GM12878 (cell line): Measurements from ENCODE around the gene COQ4. TPM values are rescaled to one million over a fixed set of nuclear protein-coding genes. Genes with fewer than 3 reads are reported as not detected.

ENCODE experiments used
- ATAC-seq: fragments of 200-7000 bp; cut with Tn5 transposase; 3 replicates; pipeline ENCODE4 v1.9.1; 2020; ENCODE audit warnings: mild to moderate bottlenecking, moderate library complexity
- BruUV-seq: library from RNA; stranded (reverse); fragments of 400-500 nt; replicated peaks from 2 replicates; lab custom pipeline; 2021; lab: Mats Ljungman, UMichigan
- CTCF ChIA-PET: fragments of 300-600 bp; sonication (Branson Sonifier 250); formaldehyde crosslinking; extraction: SDS; loops from one replicate; lab custom pipeline; 2021; ENCODE audit warnings: inconsistent platforms; lab: Yijun Ruan, JAX
- POLR2A ChIA-PET: fragments of 350-600 bp; formaldehyde crosslinking; extraction: SDS; loops from one replicate; lab custom pipeline; 2021; ENCODE audit warnings: inconsistent platforms; lab: Charles Lee
- RAD21 ChIA-PET: fragments of 300-600 bp; sonication (Branson Sonifier 250); formaldehyde crosslinking; loops from one replicate; lab custom pipeline; 2023; ENCODE audit warnings: antibody characterized with exemption; ENCODE audit not compliant: unreplicated experiment; lab: Charles Lee
- SMC1A ChIA-PET: fragments of 300-600 bp; sonication (Branson Sonifier 250); formaldehyde crosslinking; loops from one replicate; lab custom pipeline; 2023; ENCODE audit not compliant: unreplicated experiment, uncharacterized antibody; lab: Charles Lee
- DNase-seq: peaks from one replicate; pipeline ENCODE4 v3.0.0-alpha.2; 2011; ENCODE audit warnings: low read depth, low spot score
- FAIRE-seq: peaks from 3 replicates; lab custom pipeline; 2011; peaks lifted over from hg19 to GRCh38; lab: Jason Lieb, UNC
- H2AFZ ChIP-seq: 2 replicates; pipeline ENCODE4 v1.6.0; 2011; ENCODE audit warnings: low read depth, low read length, control low read depth; ENCODE audit not compliant: control insufficient read depth
- H3K27ac ChIP-seq: 2 replicates; pipeline ENCODE4 v1.5.1; 2011; ENCODE audit warnings: control low read depth; ENCODE audit not compliant: control insufficient read depth, insufficient read depth
- H3K27me3 ChIP-seq, 2 experiments: replicated peaks in 1 of 2; 2 replicates each; pipeline versions ENCODE4 v1.6.0 to v1.6.1; 2011; ENCODE audit warnings: low read length in 1 of 2; ENCODE audit not compliant: control insufficient read depth in 2 of 2, insufficient read depth in 2 of 2
- H3K36me3 ChIP-seq, 2 experiments: 2 replicates each; pipeline ENCODE4 v1.5.1; 2011; ENCODE audit warnings: low read length in 1 of 2; ENCODE audit not compliant: control insufficient read depth in 2 of 2, insufficient read depth in 2 of 2
- H3K4me1 ChIP-seq: 2 replicates; pipeline ENCODE4 v1.6.1; 2011; ENCODE audit warnings: mild to moderate bottlenecking, low read length, moderate library complexity, mixed read lengths; ENCODE audit not compliant: control insufficient read depth, insufficient read depth
- H3K4me2 ChIP-seq: 2 replicates; pipeline ENCODE4 v1.6.0; 2011; ENCODE audit warnings: control low read depth; ENCODE audit not compliant: control insufficient read depth, insufficient read depth
- H3K4me3 ChIP-seq: fragments of 200-600 bp; sonication (generic); 2 replicates; pipeline ENCODE4 v1.5.1; 2016
- H3K79me2 ChIP-seq: 2 replicates; pipeline ENCODE4 v1.6.0; 2011; ENCODE audit warnings: low read length; ENCODE audit not compliant: control insufficient read depth, insufficient read depth
- H3K9ac ChIP-seq: 2 replicates; pipeline ENCODE4 v1.8.0; 2011; ENCODE audit warnings: low read length, control low read depth, mixed read lengths; ENCODE audit not compliant: control insufficient read depth, insufficient read depth
- H3K9me3 ChIP-seq: replicated peaks from 3 replicates; pipeline ENCODE4 v1.5.1; 2011; ENCODE audit warnings: mild to moderate bottlenecking, low read length; ENCODE audit not compliant: control insufficient read depth, insufficient read depth
- H4K20me1 ChIP-seq: 2 replicates; pipeline ENCODE4 v1.6.0; 2011; ENCODE audit not compliant: control insufficient read depth, insufficient read depth
- CHD2 ChIP-seq: IDR thresholded peaks from 2 replicates; pipeline ENCODE4 v1.6.1; 2011; ENCODE audit warnings: low read depth, low read length, improper control_type of control experiment, borderline replicate concordance
- ESRRA ChIP-seq: IDR thresholded peaks from 2 replicates; pipeline ENCODE4 v1.6.1; 2012; ENCODE audit warnings: mild to moderate bottlenecking, low read length, improper control_type of control experiment
- ETV6 ChIP-seq, 2 experiments: fragments of 450-650 bp in 1 of 2; IDR thresholded peaks in 1 of 2; conservative IDR thresholded peaks in 1 of 2; 2 replicates each; pipeline ENCODE4 v1.6.1; 2014; ENCODE audit warnings: antibody characterized with exemption in 1 of 2, borderline replicate concordance in 1 of 2, low read depth in 1 of 2, mild to moderate bottlenecking in 1 of 2, moderate library complexity in 1 of 2
- FOXK2 ChIP-seq: fragments of 450-650 bp; IDR thresholded peaks from 2 replicates; pipeline ENCODE4 v1.6.1; 2017; ENCODE audit warnings: mild to moderate bottlenecking, moderate library complexity
- KAT2A ChIP-seq: conservative IDR thresholded peaks from 2 replicates; pipeline ENCODE4 v1.6.1; 2011; ENCODE audit warnings: low read depth, low read length; ENCODE audit not compliant: control insufficient read depth
- KDM1A ChIP-seq: fragments of 200-600 bp; sonication (generic); IDR thresholded peaks from 2 replicates; pipeline ENCODE4 v1.6.1; 2016; ENCODE audit warnings: borderline replicate concordance
- PML ChIP-seq: IDR thresholded peaks from 2 replicates; pipeline ENCODE4 v1.6.1; 2012; ENCODE audit warnings: low read length, inconsistent platforms
- POLR2AphosphoS5 ChIP-seq: IDR thresholded peaks from 2 replicates; pipeline ENCODE4 v1.6.1; 2011; ENCODE audit warnings: mild to moderate bottlenecking, low read length, inconsistent platforms
- PRDM15 ChIP-seq: fragments of 450-650 bp; formaldehyde crosslinking; IDR thresholded peaks from 2 replicates; pipeline ENCODE4 v1.4.0; 2020; ENCODE audit warnings: mild to moderate bottlenecking, moderate library complexity
- RAD21 ChIP-seq: IDR thresholded peaks from 2 replicates; pipeline ENCODE4 v1.6.1; 2011; ENCODE audit warnings: mild to moderate bottlenecking, low read depth, low read length, moderate library complexity; ENCODE audit not compliant: insufficient read depth
- RBBP5 ChIP-seq: fragments of 200-600 bp; sonication (generic); conservative IDR thresholded peaks from 2 replicates; pipeline ENCODE4 v1.6.1; 2016
- SUPT20H ChIP-seq: IDR thresholded peaks from 2 replicates; pipeline ENCODE4 v1.6.1; 2011; ENCODE audit warnings: low read depth, mild to moderate bottlenecking, low read length, moderate library complexity, borderline replicate concordance; ENCODE audit not compliant: control insufficient read depth
- TCF7 ChIP-seq: IDR thresholded peaks from 2 replicates; pipeline ENCODE4 v1.6.1; 2014; ENCODE audit warnings: antibody characterized with exemption, borderline replicate concordance
- ZBTB33 ChIP-seq: fragments of 450-650 bp; IDR thresholded peaks from 2 replicates; pipeline ENCODE4 v1.6.1; 2017; ENCODE audit warnings: mild to moderate bottlenecking
- WGBS: methylation state at CpG from one replicate; pipeline ENCODE4 v1.1.6; 2016; ENCODE audit warnings: low lambda C conversion rate; ENCODE audit not compliant: insufficient replicate concordance, insufficient coverage; ENCODE audit errors: missing lambda C conversion rate; 5-methylcytosine and 5-hydroxymethylcytosine counted together
- in situ Hi-C: fragments of 300-500 bp; cut with MboI; formaldehyde crosslinking; loops from 9 replicates; pipeline ENCODE4 v1.14.3; 2018; ENCODE audit warnings: mixed read lengths
- intact Hi-C: fragments of 100-400 bp; cut with micrococcal nuclease; formaldehyde crosslinking; loops from one replicate; pipeline ENCODE4 v1.14.2; 2022; ENCODE audit not compliant: unreplicated experiment
- polyA plus RNA-seq, 11 experiments: library from polyadenylated mRNA; depleted of rRNA in 4 of 11; unstranded in 6 of 11; stranded (reverse) in 5 of 11; fragments of >200 nt; fragmentation: Nextera tagmentation in 4 of 11; fragmentation: Illumina TruSeq in 1 of 11; extraction: Ambion mirVana in 4 of 11; extraction: Trizol in 1 of 11; gene quantifications; 1 replicate in 1 of 11; 2 replicates in 10 of 11; pipeline versions ENCODE4 v1.2.1 to v1.2.3, GENCODE V29; 2011 to 2016; ENCODE audit warnings: inconsistent platforms in 2 of 11, missing spikeins in 2 of 11, low read depth in 1 of 11
- total RNA-seq, 4 experiments: library from RNA; depleted of rRNA in 3 of 4; stranded (reverse); fragments of >200 nt in 3 of 4; fragmentation: Illumina TruSeq in 1 of 4; extraction: Trizol in 1 of 4; gene quantifications; 2 replicates each; pipeline versions ENCODE4 v1.2.1 to v1.2.3, GENCODE V29; 2013 to 2021

The COQ4 gene
- total and polyA plus RNA-seq, 10 of the 15 experiments (the other 5 are each of a cell fraction or from before 2014, with no cell fraction given): 3.8 to 64.1 (median 38.6) TPM

GRCh38 chr9:128296340-128297220 lies 26.1 kb upstream of the COQ4 start:
- intact Hi-C loops (no loop called here), in situ Hi-C loops (no loop called here)
- ChIA-PET SMC1A (interaction anchor here (1.2 to 1.5 kb wide), 2 partner anchors 123 to 388 kb away, joined by 3 read pairs; no protein-coding TSS in a partner anchor), POLR2A (no interaction called here), CTCF (interaction anchor here (0.6 to 4.2 kb wide), 8 partner anchors 12 to 794 kb away, joined by 3 to 34 read pairs (median 3); no protein-coding TSS in a partner anchor), RAD21 (no interaction called here)
- Histone ChIP-seq H2AFZ (no peak overlapping the region), H3K27ac (no peak overlapping the region), H3K27me3 (no peaks in the 10 kb centered on the region), H3K4me2 (no peak overlapping the region), H3K4me3 (no peak overlapping the region), H3K9me3 (no peaks in the 10 kb centered on the region), H4K20me1 (no peaks in the 10 kb centered on the region), H3K4me1 (no peaks in the 10 kb centered on the region), H3K9ac (no peak overlapping the region), H3K79me2 (no peaks in the 10 kb centered on the region), H3K36me3 (no peaks in the 10 kb centered on the region)
- BruUV-seq: no TSS peak
- DNase-seq (no peak), ATAC-seq (no peak), FAIRE-seq (no peak)
- no peak for TF ChIP-seq PML
- no peak for TF ChIP-seq ESRRA
- no peak for TF ChIP-seq RAD21
- no peak for TF ChIP-seq POLR2AphosphoS5
- TF ChIP-seq KDM1A: no peak
- TF ChIP-seq RBBP5: no peak
- no peak for TF ChIP-seq ZBTB33
- TF ChIP-seq TCF7: no peak
- TF ChIP-seq KAT2A: no peak
- no peak for TF ChIP-seq CHD2
- TF ChIP-seq PRDM15 (CRISPR knock-in tag): no peak
- no peak for TF ChIP-seq FOXK2
- TF ChIP-seq ETV6 (conservative IDR thresholded peaks at IDR 0.05 in 1 of 2, IDR thresholded peaks at IDR 0.05 in 1 of 2; ENCODE audit: borderline replicate concordance in 1 of 2, low read depth in 1 of 2): no peak
- TF ChIP-seq SUPT20H: no peak
- 61% methylated on average over 16 of the region's 16 CpGs for WGBS
